ENCODE data around the gene IDH2. TPM values are rescaled to one million over a fixed set of nuclear protein-coding genes. Genes with fewer than 3 reads are reported as not detected.
A peak's percentile ranks its signal among the peaks of the same experiment; 100 is the strongest.

The IDH2 gene
- total RNA-seq, 1 donor from 2014 or later: 43.1 TPM

DNA sequence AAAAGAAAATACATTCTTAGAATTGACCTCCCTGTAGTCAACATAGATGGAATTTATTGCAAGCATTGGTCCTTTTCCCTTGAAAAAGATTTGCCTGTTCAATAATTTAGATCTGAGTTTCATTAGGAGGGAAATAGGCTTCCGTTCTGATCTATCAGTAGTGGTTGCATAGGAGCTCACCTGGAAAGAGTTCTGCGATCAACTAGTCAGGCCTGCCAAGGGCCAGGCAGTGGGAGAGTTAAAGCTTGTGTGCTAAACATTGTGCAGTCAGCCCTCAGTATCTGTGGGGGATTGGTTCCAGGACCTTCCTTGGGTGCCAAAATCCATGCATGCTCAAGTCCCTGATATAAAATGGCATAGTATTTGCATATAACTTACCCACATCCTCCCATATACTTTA lies 29.6 kb upstream of the IDH2 start:
- TF ChIP-seq CTCF (IDR thresholded peaks at IDR 0.05): no peak
- ATAC-seq (no peak), DNase-seq (no peak)
- Histone ChIP-seq H3K4me3 (no peak overlapping the region), H3K9me3 (no peaks in the 10 kb centered on the region), H3K36me3 (no peaks in the 10 kb centered on the region), H3K27me3 (no peaks in the 10 kb centered on the region), H3K4me1 (peaks cover 2% of the 10 kb centered on the region), H3K27ac (no peak overlapping the region)
- intact Hi-C loops (cut with DNase I): no loop called here

DNA sequence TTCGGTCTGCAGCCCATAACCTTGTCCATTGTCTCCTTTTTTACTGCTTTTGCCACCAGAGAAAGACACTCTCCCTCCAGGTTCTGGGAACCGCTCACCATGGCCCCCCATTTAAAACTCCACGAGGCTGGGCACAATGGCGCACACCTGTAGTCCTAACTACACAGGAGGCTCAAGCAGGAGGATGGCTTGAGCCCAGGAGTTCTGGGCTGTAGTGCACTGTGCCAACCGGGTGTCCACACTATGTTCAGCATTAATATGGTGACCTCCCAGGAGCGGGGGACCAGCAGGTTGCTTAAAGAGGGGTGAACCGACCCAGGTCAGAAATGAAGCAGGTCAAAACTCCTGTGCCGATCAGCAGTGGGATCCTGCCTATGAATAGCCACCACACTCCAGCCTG lies 28.0 kb upstream of the IDH2 start:
- no peak for ATAC-seq
- Histone ChIP-seq H3K4me3 (no peak overlapping the region), H3K27me3 (no peaks in the 10 kb centered on the region), H3K36me3 (no peaks in the 10 kb centered on the region), H3K4me1 (peaks cover 5% of the 10 kb centered on the region), H3K27ac (no peak overlapping the region), H3K9me3 (no peaks in the 10 kb centered on the region)
- intact Hi-C loops (cut with DNase I): no loop called here
- no peak for DNase-seq
- TF ChIP-seq CTCF (IDR thresholded peaks at IDR 0.05): no peak

DNA sequence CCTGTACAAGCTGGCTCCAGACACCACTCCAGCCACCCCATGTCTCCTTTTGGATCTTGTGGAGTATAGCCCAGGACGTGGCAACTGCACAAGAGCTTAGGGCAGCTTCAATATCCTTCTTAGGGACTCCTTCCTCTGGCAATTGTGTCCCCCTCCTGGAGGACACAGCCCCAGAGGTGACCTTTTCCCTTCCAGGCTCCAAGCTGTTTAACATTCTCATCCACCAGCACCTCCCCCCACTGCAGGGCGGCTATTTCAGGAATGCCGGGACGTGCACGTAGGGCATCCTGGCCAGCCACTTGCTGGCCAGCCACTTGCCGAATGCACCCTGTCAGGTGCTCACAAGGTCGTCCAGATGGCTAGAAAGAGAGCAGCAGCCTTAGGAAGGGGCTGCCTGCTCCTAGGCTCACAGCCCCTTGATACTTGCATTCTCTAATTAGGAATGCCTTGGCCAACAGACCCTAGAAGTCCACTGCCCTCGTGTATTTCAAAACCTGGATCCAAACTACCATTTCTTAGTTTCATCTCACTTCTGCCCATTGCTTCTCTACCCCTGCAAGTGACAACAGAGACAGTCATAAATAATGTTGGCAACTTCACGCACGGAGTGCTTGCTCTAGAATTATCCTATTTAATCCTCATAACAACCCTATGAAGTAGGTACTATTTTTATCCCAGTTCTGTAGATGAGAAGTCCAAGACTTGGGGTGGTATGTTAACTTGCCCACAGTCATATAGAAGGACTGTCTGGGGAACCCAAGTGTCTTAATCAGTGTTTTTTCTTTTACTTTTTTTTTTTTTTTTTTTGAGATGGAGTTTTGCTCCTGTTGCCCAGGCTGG lies 24.5 kb upstream of the IDH2 start:
- H3K9me3 ChIP-seq: no peaks in the 10 kb centered on the region
- intact Hi-C loops (cut with DNase I): no loop called here
- peak; percentile 77 for ATAC-seq
- no peak overlapping the region for H3K4me3 ChIP-seq
- no peaks in the 10 kb centered on the region for H3K27me3 ChIP-seq
- no peak overlapping the region for H3K27ac ChIP-seq
- H3K36me3 ChIP-seq: no peaks in the 10 kb centered on the region
- no peak for DNase-seq
- peaks cover 5% of the 10 kb centered on the region for H3K4me1 ChIP-seq
- TF ChIP-seq CTCF (IDR thresholded peaks at IDR 0.05): no peak

DNA sequence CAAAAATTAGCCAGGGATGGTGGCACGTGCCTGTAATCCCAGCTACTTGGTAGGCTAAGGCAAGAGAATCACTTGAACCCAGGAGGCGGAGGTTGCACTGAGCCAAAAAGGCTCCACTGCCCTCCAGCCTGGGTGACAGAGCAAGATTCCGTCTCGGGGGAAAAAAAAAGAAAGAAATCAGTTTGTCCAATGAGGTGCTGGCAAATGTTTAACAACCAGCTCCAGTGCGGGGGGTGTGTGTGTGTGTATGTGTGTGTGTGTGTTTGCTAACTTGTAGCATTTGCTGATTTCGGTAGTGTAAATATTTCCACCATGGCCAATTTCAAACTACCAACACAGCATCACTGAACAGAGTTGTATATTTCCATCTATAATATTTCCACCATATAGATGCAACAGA lies 23.8 kb upstream of the IDH2 start:
- Histone ChIP-seq H3K36me3 (no peaks in the 10 kb centered on the region), H3K27me3 (no peaks in the 10 kb centered on the region), H3K27ac (no peak overlapping the region), H3K4me3 (no peak overlapping the region), H3K9me3 (no peaks in the 10 kb centered on the region), H3K4me1 (peaks cover 5% of the 10 kb centered on the region)
- ATAC-seq (no peak), DNase-seq (no peak)
- no peak for TF ChIP-seq CTCF (IDR thresholded peaks at IDR 0.05)
- intact Hi-C loops (cut with DNase I): no loop called here

- no peak for ATAC-seq
- H3K27ac ChIP-seq: no peak overlapping the region
- H3K27me3 ChIP-seq: no peaks in the 10 kb centered on the region
- H3K36me3 ChIP-seq: no peaks in the 10 kb centered on the region
- DNase-seq: no peak
- intact Hi-C loops (cut with DNase I): no loop called here
- H3K4me3 ChIP-seq: no peak overlapping the region
- TF ChIP-seq CTCF (IDR thresholded peaks at IDR 0.05): no peak
- no peaks in the 10 kb centered on the region for H3K9me3 ChIP-seq
- peaks cover 5% of the 10 kb centered on the region for H3K4me1 ChIP-seq
Observed at GRCh38 chr15:90124507-90124906, 22.2 kb upstream of the IDH2 start.

Data from upper lobe of right lung (tissue), 1 donor.